Thyroid gland (tissue), 4 donors: Measurements from ENCODE around the gene DPY19L2. TPM values are rescaled to one million over a fixed set of nuclear protein-coding genes. Genes with fewer than 3 reads are reported as not detected.
"Not testable (repeated sequence)": the region's sequence is repeated elsewhere in the genome, so short reads cannot be mapped to it uniquely, and the experiment has no call there.

ENCODE experiments used
- DNase-seq, 2 donors: peaks; one replicate each; pipeline ENCODE4 v3.0.0-alpha.2; 2019
- H3K27ac ChIP-seq, 3 donors: fragments of 200-600 bp; sonication (generic); 1 replicate in 2 of 3; 2 replicates in 1 of 3; pipeline ENCODE4 v1.5.1; 2016 to 2019; ENCODE audit warnings: mild to moderate bottlenecking in 1 of 3, moderate library complexity in 1 of 3
- H3K27me3 ChIP-seq: fragments of 200-600 bp; sonication (generic); one replicate; pipeline ENCODE4 v1.5.1; 2019
- H3K36me3 ChIP-seq, 2 donors: fragments of 200-600 bp; sonication (generic); one replicate each; pipeline ENCODE4 v1.5.1; 2016 to 2019
- H3K4me1 ChIP-seq, 2 donors: fragments of 200-600 bp; sonication (generic); one replicate each; pipeline ENCODE4 v1.5.1; 2017 to 2019
- H3K4me3 ChIP-seq, 3 donors: fragments of 200-600 bp; sonication (generic); replicated peaks in 1 of 3; 1 replicate in 2 of 3; 2 replicates in 1 of 3; pipeline ENCODE4 v1.5.1; 2016; ENCODE audit warnings: mild to moderate bottlenecking in 1 of 3
- H3K9me3 ChIP-seq: fragments of 200-600 bp; sonication (generic); one replicate; pipeline ENCODE4 v1.5.1; 2017
- WGBS, 2 donors: methylation state at CpG; one replicate each; pipeline ENCODE4 v1.1.5; 2017; 5-methylcytosine and 5-hydroxymethylcytosine counted together
- intact Hi-C: fragments of 100-400 bp; cut with DNase I; formaldehyde crosslinking; loops from one replicate; pipeline ENCODE4 v1.15.1; 2023
- total RNA-seq, 4 donors: library from RNA; depleted of rRNA; stranded (reverse); fragments of >200 nt; gene quantifications; one replicate each; pipeline ENCODE4 v1.2.3, GENCODE V29; 2016
- TF ChIP-seq, protein P1 (sequence below), 6 experiments: fragments of 200-600 bp in 3 of 6; fragments of 450-650 bp in 3 of 6; sonication (generic) in 3 of 6; IDR thresholded peaks; one replicate each; pipeline ENCODE4 v1.5.1; 2016 to 2019; ENCODE audit warnings: antibody characterized with exemption in 6 of 6, mild to moderate bottlenecking in 2 of 6, inconsistent platforms in 1 of 6, moderate library complexity in 1 of 6

Gene DPY19L2
- total RNA-seq, 4 donors from 2014 or later, result 32.2 to 93.0 (median 59.8) TPM

DNA sequence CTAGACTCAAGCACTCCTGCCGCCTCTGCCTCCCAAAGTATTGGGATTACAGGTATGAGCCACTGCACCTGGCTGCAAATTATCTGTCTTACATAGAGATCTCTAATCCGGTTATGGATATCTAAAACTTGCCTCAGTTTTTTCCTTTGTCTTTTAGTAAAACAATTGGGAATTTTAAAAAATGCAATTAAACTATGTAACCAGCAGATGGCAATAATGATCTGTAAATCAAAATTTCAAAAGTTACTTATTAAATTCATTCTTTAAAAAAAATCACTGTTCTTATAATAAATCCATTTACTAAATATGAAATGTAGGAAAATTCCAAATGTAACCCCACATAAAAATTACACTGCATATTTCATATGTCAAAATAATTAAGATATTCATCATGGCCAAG, 4.3 kb upstream of the DPY19L2 start:
- H3K36me3 ChIP-seq, H3K9me3 ChIP-seq, DNase-seq, H3K4me1 ChIP-seq, H3K4me3 ChIP-seq, H3K27ac ChIP-seq, intact Hi-C loops, H3K27me3 ChIP-seq: not testable (repeated sequence)
- WGBS, 2 donors, result 21 to 24% methylated on average over 2 of the region's 2 CpGs
- TF ChIP-seq, protein P1, sequence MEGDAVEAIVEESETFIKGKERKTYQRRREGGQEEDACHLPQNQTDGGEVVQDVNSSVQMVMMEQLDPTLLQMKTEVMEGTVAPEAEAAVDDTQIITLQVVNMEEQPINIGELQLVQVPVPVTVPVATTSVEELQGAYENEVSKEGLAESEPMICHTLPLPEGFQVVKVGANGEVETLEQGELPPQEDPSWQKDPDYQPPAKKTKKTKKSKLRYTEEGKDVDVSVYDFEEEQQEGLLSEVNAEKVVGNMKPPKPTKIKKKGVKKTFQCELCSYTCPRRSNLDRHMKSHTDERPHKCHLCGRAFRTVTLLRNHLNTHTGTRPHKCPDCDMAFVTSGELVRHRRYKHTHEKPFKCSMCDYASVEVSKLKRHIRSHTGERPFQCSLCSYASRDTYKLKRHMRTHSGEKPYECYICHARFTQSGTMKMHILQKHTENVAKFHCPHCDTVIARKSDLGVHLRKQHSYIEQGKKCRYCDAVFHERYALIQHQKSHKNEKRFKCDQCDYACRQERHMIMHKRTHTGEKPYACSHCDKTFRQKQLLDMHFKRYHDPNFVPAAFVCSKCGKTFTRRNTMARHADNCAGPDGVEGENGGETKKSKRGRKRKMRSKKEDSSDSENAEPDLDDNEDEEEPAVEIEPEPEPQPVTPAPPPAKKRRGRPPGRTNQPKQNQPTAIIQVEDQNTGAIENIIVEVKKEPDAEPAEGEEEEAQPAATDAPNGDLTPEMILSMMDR (IDR thresholded peaks at IDR 0.05), result peak in 2 of 6 experiments; percentile 28 to 38

DNA sequence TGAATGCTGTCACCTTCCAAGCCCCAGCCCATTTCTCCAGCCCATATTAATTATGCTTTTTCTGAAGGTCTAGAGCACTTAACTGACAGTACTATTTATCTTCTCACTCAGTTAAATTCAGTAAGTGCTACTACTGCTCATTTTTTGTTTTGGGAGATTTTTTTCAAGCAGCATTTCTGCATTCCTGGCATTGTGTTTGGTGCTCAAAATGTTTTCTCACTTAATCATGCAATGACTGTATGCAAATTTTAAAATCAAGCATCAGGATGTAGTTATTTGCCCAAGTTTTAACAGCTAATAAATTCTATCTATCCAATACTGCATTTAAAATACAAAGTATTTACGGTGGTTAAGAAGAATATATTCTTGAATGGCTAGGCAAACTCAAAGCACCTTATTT, 1.6 kb upstream of the DPY19L2 start:
- H3K4me1 ChIP-seq, H3K36me3 ChIP-seq, H3K27me3 ChIP-seq, DNase-seq, H3K4me3 ChIP-seq, H3K9me3 ChIP-seq, intact Hi-C loops, H3K27ac ChIP-seq: not testable (repeated sequence)
- WGBS, 2 donors, result 98 to 100% methylated on average over 1 of the region's 1 CpG

DNA sequence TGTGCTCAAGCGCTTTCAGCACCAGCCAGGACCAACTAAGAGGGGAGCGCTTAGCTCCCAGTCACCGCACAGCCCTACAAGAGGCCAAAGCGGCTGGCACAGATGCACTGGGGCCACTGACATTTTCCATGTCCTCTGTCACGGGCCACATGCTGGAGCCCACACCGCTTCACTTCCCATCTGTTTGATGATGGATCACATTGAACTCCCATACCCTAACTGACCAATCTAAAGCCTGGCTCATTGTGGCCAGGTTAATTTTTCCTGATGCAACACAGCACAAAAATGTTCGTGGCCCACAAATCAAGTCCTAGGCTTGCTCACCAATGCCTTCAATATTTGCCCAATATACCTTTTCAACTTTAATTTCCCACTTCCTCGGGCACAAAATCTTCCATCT, 1.1 kb upstream of the DPY19L2 start:
- Histone ChIP-seq H3K4me3 (peak overlapping the region in 1 of 3 donors; percentile 10), H3K27ac (peak overlapping the region in 2 of 3 donors; percentile 88 to 94)
- H3K36me3 ChIP-seq, intact Hi-C loops, H3K27me3 ChIP-seq, DNase-seq, H3K9me3 ChIP-seq, H3K4me1 ChIP-seq: not testable (repeated sequence)
- WGBS, 2 donors, result 47 to 80% methylated on average over 2 to 3 of the region's 8 CpGs

DNA sequence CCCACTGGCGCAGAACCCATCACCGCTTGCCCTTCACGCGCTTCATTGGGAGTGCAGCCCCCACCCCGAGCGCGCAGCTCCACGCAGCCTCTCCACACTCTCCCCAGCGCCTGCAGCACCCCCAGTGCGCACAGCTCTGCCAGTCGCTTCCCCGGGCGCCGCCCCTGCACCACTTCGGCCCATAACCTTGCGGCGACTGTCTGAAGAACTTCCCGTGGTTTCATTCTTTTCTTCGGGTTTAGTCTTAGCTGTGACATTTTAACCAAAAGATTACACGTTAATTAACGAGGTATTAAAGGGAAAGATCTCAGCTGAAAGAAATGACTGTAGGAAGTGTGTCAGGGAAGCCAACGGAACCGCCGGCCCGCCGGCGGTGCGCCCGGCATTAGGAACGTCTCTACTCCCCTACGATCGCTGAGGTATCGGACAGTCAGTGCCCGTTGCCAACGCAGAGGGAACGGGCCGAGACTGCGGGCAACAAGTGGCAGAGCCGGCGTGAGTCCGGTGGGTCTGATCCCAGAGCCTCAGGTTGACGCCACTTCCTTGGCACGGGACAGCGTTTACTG, 590 bp upstream of the DPY19L2 start:
- intact Hi-C loops, H3K27me3 ChIP-seq, H3K36me3 ChIP-seq, H3K9me3 ChIP-seq, H3K4me1 ChIP-seq: not testable (repeated sequence)
- 0% methylated on average over 31 to 40 of the region's 44 CpGs for WGBS, 2 donors
- peak; percentile 63 to 66 for DNase-seq
- Histone ChIP-seq H3K27ac (peak overlapping the region; percentile 88 to 94 (median 93)), H3K4me3 (peak overlapping the region; percentile 6 to 58 (median 10))

DNA sequence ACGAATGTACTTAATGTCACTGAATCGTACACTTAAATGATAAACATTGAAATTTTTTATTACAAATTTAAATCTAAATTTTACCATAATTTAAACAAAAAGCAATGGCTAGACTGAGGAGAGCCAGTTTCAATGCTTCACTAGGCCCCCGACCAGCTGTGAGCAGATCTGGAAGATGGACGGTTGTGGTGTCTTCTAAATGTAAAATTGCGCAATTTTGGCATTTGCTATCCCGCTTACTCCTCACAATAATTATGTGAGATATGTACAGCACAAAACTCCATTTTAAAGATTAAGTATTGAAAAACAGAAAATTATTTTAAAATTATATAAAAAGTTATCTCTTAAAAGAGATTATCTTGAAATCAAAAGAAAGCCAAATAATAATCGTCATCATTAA, 5.3 kb downstream of the DPY19L2 start:
- H3K27me3 ChIP-seq, H3K36me3 ChIP-seq, H3K4me1 ChIP-seq, H3K27ac ChIP-seq, DNase-seq, H3K4me3 ChIP-seq, H3K9me3 ChIP-seq, intact Hi-C loops: not testable (repeated sequence)
- WGBS, 2 donors, result 83 to 94% methylated on average over 7 of the region's 7 CpGs

DNA sequence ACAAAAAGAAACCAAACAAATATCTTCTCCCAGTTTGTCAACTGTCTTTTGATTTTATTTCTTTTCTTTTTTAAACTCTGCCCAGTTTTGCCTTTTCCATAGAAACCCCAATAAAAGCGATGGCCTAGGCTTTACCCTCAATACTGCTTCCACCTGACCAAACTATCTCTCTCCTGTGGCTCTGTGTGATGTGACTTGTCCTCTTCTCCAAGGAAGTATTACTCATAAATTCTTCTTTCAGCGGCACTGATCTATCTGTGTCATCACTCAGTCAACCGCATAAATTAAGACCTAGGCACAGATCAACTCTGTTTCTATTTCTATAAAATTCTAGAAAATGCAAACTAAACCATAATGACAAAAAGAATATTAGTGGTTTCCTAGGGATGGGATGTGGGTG, 9.8 kb downstream of the DPY19L2 start:
- H3K9me3 ChIP-seq, DNase-seq, H3K36me3 ChIP-seq, H3K27me3 ChIP-seq, intact Hi-C loops, H3K27ac ChIP-seq, H3K4me3 ChIP-seq, H3K4me1 ChIP-seq: not testable (repeated sequence)
- WGBS, 2 donors, result 81 to 97% methylated on average over 3 of the region's 3 CpGs

DNA sequence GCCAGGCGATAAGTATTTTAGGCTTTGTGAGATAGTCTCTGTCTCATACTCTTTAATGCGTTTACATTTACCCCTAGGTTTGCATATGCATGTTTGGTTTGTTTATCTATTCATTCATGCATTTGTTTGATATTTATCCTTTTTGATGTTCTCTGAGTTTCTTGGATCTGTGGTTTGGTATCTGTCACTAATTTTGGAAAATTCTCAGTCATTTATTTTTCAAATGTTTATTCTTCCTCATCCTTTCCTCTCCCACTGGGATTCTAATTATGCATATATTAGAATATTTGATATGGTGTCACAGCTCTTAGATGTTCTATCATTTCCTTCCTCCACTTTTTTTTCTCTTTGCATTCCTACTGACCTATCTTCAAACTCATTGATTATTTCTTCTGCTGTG, 11.9 kb downstream of the DPY19L2 start:
- H3K27ac ChIP-seq, H3K4me3 ChIP-seq, H3K9me3 ChIP-seq, H3K27me3 ChIP-seq, DNase-seq, H3K4me1 ChIP-seq, H3K36me3 ChIP-seq, intact Hi-C loops: not testable (repeated sequence)
- 93 to 96% methylated on average over 2 of the region's 2 CpGs for WGBS, 2 donors

DNA sequence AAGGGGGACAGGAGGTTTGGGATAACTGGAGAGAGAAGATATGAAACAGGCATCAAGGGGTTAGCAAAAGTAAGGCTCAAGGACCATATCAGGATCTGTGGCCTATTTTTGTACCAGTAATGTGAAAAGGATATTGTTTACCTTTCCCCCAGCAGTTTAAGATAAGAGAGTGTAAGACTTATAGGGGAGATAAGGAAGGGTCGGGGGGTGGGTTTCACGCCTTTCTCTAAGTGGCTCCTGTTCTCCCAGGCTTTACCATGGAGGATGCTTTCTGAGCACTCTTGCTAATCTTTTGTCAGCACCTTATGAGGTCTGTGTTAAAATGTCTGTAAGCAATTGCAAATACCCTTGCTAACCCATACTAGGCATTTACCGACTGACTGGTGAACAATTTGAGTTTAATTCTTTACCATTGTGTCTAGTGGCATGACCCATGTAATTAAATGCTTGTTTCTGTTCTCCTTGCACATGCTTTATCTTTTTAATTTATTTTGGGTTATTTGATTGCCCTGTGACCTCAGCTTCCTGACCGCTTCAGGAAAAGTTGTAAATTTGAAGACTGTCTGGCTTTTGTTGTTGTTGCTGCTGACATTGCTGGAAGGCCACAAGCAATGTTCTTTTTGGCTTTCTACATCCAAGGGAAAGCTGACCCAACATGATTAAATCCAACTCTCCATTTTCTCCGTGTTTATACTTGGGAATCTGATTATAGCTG, 12.6 kb downstream of the DPY19L2 start:
- intact Hi-C loops, result not testable (repeated sequence)

DNA sequence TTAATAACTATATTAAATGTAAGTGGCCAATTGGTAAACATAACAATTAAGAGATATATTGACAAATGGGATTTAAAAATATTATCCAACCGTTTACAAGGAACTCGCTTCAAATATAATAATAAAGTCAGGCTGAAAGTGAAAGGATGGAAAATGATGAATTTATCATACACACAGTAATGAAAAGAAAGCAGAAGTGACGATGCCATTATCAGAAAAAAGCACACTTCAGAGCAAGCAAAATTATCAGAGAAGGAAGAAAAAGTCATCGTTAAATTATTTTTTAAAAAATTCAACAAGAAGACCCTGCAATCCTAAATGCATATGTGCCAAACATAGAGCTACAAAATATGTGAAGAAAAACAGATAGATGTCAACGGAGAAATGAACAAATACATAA, 13.8 kb downstream of the DPY19L2 start:
- H3K4me3 ChIP-seq, H3K9me3 ChIP-seq, H3K27ac ChIP-seq, H3K36me3 ChIP-seq, intact Hi-C loops, H3K27me3 ChIP-seq, DNase-seq, H3K4me1 ChIP-seq: not testable (repeated sequence)
- WGBS, 2 donors, result 87% methylated on average over 5 of the region's 5 CpGs

More for the DNA sequence above, 12.6 kb downstream of the DPY19L2 start:
- 69 to 76% methylated on average over 5 of the region's 5 CpGs for WGBS, 2 donors
- not testable (repeated sequence) for DNase-seq, H3K4me3 ChIP-seq, H3K9me3 ChIP-seq, H3K36me3 ChIP-seq, H3K4me1 ChIP-seq, H3K27me3 ChIP-seq, H3K27ac ChIP-seq

DNA sequence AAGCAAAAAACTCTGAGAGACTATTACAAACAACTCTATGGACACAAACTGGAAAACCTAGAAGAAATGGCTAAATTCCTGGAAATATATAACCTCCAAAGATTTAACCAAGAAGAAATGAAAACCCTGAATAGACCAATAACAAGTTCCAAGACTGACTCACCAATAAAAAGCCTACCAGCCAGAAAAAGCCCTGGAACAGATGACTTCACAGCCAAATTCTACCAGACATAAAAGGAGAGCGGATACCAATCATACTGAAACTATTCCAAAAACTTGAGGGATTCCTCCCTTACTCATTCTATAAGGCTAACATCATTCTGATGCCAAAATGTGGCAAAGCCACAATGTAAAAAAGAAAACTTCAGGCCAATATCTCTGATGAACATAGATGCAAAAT, 18.8 kb downstream of the DPY19L2 start:
- H3K36me3 ChIP-seq, H3K4me1 ChIP-seq, H3K27me3 ChIP-seq, DNase-seq, H3K9me3 ChIP-seq, intact Hi-C loops, H3K4me3 ChIP-seq, H3K27ac ChIP-seq: not testable (repeated sequence)
- 100% methylated on average over 1 of the region's 1 CpG for WGBS, 2 donors

DNA sequence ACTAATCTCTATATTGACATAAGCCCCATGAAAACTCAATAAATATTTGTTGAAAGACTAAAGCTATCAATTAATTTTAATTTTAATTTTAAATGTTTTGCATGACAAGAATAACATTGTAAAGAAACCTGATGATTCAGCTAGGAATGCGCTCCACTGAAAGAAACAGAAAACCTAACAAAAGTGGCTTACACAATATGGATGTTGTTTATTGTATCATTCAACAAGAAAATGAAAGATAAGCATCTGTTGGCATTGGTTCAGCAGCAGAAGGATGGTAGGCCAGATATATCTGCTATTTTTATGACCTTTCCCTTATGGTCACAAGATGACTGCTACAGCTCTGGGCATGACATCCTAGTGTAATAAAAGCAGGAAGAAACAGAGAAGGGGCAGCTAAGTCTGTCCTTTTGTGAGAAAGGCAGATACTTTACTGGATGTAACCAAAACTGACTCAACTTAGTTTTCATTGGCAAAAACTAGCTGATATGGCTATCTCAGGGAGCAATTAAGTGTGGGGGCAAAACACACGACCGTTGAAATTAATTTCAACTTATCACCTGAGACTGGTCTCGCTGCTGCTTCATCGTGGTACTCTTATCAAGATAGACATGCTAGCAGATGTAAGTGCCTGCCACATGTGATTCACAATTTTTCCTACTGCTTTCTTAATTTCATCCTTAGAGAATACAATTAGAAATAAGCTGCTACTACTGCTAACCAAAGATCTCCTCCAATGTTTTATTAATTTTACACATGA, 24.7 kb downstream of the DPY19L2 start:
- intact Hi-C loops, H3K36me3 ChIP-seq, H3K4me3 ChIP-seq, H3K9me3 ChIP-seq, H3K27ac ChIP-seq, DNase-seq, H3K4me1 ChIP-seq, H3K27me3 ChIP-seq: not testable (repeated sequence)
- WGBS, 2 donors, result 74 to 83% methylated on average over 5 of the region's 5 CpGs

DNA sequence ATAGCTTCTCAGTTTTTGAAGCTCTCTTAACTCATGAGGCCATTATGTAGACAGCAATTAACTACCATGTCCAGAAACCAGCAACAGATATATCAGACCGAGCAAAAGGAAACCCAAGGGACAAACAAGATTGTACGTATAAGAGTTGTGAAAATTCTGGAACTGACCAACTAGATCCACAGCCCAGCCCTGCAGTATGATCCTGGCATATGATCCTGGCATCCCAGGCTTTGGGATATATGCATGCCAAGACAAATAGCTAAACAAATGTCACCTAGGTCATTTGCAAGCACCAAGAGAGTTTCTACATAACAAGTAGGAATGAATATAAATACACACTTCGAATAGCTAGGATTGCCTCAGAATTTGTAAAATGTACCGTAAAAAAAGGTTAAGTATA, 44.0 kb downstream of the DPY19L2 start:
- DNase-seq, H3K27ac ChIP-seq, intact Hi-C loops, H3K4me3 ChIP-seq, H3K4me1 ChIP-seq, H3K27me3 ChIP-seq, H3K9me3 ChIP-seq, H3K36me3 ChIP-seq: not testable (repeated sequence)
- 78 to 84% methylated on average over 4 of the region's 4 CpGs for WGBS, 2 donors
